Muscle layer of duodenum (tissue), 2 donors: Measurements from ENCODE around the gene ZNF792.
A peak's percentile ranks its signal among the peaks of the same experiment; 100 is the strongest.
"Not testable (repeated sequence)": the region's sequence is repeated elsewhere in the genome, so short reads cannot be mapped to it uniquely, and the experiment has no call there.

Experiments
- H3K27ac ChIP-seq: one replicate; pipeline ENCODE4 v1.7.0; 2013; ENCODE audit warnings: mild to moderate bottlenecking, low read length
- H3K27me3 ChIP-seq: one replicate; pipeline ENCODE4 v1.7.0; 2013; ENCODE audit warnings: low read depth, mild to moderate bottlenecking, control low read depth, low read length
- H3K36me3 ChIP-seq, 2 donors: one replicate each; pipeline ENCODE4 v1.7.0; 2013; ENCODE audit warnings: low read length in 2 of 2, control low read depth in 1 of 2, mild to moderate bottlenecking in 1 of 2; ENCODE audit not compliant: insufficient read depth in 2 of 2, control insufficient read depth in 1 of 2
- H3K4me1 ChIP-seq, 2 donors: one replicate each; pipeline ENCODE4 v1.7.0; 2013; ENCODE audit warnings: low read length in 2 of 2, mild to moderate bottlenecking in 2 of 2, control low read depth in 1 of 2, moderate library complexity in 1 of 2; ENCODE audit not compliant: insufficient read depth in 2 of 2, control insufficient read depth in 1 of 2
- H3K4me3 ChIP-seq, 2 donors: one replicate each; pipeline ENCODE4 v1.7.0; 2013; ENCODE audit warnings: low read length in 2 of 2, low read depth in 1 of 2, mild to moderate bottlenecking in 1 of 2
- H3K9me3 ChIP-seq, 2 donors: one replicate each; pipeline ENCODE4 v1.7.0; 2013; ENCODE audit warnings: low read length in 2 of 2, control low read depth in 1 of 2, mild to moderate bottlenecking in 1 of 2; ENCODE audit not compliant: control insufficient read depth in 1 of 2
- donor health status: healthy.

ZNF792 gene

DNA sequence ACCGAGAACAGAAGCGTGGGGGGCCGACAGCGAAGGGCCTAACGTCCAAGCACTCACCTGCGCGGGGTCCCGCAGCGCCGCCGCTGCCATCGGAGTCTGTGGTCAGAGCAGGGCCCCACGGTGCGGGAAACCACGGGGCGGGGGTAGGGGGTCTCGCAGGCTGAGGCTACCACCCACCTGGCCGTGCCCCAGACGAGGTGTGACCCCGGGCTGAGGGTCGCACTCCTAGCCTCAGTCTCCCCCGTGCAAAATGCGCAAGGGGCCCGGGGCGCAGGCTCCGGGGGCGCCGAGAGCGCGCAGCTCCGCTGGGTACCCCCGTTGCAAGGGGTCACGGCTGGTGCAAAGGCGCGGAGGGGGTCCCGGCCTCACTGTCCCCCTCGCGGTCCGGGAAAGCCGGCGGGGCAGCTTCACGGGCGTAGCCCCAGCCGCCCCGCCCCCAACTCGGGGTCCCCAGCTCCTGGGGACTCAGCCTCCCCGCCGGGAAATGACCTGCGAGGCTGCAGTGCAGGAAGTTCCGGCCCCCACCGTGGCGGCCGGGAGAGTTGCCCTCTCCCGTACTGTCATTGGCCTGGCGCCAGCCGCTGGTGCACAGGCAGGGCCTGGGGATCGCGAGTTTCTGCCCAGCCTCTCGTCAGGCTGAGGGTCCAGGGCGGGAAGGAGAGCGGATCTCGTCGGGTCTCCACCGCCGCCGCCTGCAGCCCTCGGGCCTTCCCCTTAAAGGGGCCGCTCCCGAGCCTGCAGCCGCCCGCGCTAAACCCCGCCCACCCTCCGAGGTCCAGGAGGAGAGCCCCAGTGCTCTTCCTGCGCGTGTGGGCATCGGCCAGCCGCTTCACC, at the start of gene ZNF792:
Gene ZNF792 (minus strand): TSS at position 657 of the 834 bp plus-strand sequence. CDS start 567 bp downstream, at position 90.
- peaks cover 7 to 15% of the 10 kb centered on the region in 2 donors for H3K4me1 ChIP-seq
- no peaks in the 10 kb centered on the region for H3K27me3 ChIP-seq
- H3K36me3 ChIP-seq, result peaks cover 15 to 27% of the 10 kb centered on the region in 2 donors
- H3K27ac ChIP-seq, result peak within 1 kb of the TSS; percentile 23
- H3K4me3 ChIP-seq, result peak within 1 kb of the TSS; percentile 68 to 100
- peaks cover 21 to 27% of the 10 kb centered on the region in 2 donors for H3K9me3 ChIP-seq

DNA sequence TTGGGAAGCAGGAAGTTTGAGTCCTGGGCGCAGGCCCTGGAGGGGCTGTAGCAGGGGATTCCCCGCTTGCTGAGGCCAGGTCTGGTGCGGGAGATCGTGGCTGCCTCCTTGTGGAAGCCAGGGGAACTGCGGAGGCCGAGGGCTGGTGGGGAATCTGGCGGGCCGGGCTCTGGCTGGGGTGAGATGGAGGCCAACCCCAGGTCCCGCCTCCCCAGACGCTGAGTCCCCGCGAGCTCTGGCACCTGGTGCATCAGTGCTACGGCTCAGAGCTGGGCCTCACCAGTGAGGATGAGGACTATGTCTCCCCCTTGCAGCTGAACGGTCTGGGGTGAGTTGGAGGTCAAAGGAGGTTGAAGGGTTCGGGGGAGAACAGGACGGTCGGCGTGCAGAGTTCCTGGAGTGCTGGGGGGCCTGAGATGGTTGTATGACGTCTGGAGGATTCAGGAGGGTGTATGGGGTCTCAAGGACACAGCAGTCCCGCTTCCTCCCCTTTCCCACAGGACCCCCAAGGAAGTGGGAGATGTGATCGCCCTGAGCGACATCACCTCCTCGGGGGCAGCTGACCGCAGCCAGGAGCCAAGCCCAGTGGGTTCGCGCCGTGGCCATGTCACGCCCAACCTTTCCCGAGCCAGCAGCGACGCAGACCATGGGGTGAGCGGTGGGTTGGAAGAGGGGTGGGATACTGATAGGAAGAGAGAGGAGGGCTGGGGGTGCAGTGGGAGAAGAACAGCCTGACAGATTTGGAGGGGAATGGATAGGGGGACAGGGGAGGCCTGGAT, 49.2 kb upstream of the ZNF792 start:
- Histone ChIP-seq H3K9me3 (no peaks in the 10 kb centered on the region), H3K27me3 (no peaks in the 10 kb centered on the region), H3K27ac (no peak overlapping the region), H3K4me1 (peaks cover 0 to 23% of the 10 kb centered on the region in 2 donors), H3K4me3 (no peak overlapping the region), H3K36me3 (peaks cover 27 to 72% of the 10 kb centered on the region in 2 donors)

DNA sequence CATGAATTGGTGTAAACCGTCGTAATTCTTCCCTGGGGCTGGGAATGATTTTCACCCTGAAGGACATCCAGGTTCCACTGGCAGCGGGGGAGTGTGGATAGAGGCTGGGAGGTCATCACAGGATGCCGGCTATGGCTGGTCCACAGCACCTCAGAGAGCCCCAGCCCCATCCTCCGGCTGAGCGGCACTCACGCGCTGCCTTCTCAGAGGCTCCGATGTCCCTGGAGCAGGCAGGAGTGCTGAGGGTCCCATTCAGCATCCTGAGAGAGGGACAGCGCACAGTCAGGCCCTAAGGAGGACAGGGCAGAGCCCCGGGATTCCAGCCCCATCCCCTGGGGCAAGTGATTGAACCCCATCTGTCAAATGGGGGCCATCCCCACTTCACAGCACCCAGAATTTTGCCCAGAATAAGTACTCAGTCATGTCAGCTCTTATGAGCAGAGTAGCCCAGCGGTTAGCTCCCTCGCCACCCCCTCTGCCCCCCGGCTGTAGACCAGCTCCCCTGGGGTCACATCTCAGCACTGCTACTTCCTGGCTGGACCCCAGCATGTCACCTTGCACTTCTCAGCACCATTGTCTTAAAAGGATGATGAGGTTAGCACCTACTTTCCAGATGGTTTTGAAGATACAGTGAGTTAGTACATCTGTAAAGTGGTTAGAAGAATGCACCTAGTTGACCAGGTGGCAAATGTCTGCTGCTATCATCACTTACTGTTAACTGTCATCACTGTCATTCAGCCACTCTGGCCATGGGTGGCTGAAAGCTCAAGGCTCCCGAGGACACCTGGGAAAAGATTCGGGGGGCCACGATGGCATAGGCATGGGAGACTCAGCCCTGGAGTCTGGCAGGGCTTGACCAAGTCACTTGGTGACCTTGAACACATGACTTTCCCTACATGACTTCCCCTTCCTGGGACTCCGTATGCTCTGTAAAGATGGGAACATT, 48.0 kb upstream of the ZNF792 start:
- Histone ChIP-seq H3K4me3 (no peak overlapping the region), H3K27ac (no peak overlapping the region), H3K36me3 (peaks cover 26 to 66% of the 10 kb centered on the region in 2 donors), H3K27me3 (no peaks in the 10 kb centered on the region), H3K4me1 (peaks cover 0 to 23% of the 10 kb centered on the region in 2 donors), H3K9me3 (no peaks in the 10 kb centered on the region)

DNA sequence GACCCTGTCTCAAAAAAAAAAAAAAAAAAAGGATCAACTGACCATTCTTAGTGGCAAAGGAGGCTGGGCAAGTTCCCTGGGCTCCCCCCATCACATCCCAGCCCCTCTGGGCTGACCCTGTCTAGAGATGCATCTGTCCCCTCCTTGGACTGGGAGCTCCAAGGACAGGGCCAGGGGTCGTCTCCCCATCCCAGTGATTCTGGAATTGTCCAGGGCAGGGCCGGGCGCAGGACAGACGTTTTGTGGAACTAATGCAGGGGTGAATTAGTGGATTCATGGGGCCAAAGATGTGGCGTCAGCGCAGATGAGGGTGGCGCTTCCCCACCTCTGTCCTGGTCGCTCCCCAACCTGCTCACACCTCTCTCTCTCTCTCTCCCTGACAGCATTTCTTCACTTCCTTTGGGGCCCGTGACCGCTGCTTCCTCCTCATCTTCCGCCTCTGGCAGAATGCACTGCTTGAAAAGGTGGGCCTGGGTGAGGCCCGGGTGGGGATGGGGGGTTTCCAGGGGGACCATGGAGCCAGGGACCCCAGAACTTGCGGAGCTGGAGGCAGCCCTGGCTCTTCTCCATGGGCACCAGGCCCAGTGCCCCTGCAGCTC, 47.2 kb upstream of the ZNF792 start:
- Histone ChIP-seq H3K27me3 (no peaks in the 10 kb centered on the region), H3K9me3 (no peaks in the 10 kb centered on the region), H3K4me1 (peaks cover 0 to 23% of the 10 kb centered on the region in 2 donors), H3K36me3 (peaks cover 26 to 66% of the 10 kb centered on the region in 2 donors), H3K4me3 (no peak overlapping the region), H3K27ac (no peak overlapping the region)

DNA sequence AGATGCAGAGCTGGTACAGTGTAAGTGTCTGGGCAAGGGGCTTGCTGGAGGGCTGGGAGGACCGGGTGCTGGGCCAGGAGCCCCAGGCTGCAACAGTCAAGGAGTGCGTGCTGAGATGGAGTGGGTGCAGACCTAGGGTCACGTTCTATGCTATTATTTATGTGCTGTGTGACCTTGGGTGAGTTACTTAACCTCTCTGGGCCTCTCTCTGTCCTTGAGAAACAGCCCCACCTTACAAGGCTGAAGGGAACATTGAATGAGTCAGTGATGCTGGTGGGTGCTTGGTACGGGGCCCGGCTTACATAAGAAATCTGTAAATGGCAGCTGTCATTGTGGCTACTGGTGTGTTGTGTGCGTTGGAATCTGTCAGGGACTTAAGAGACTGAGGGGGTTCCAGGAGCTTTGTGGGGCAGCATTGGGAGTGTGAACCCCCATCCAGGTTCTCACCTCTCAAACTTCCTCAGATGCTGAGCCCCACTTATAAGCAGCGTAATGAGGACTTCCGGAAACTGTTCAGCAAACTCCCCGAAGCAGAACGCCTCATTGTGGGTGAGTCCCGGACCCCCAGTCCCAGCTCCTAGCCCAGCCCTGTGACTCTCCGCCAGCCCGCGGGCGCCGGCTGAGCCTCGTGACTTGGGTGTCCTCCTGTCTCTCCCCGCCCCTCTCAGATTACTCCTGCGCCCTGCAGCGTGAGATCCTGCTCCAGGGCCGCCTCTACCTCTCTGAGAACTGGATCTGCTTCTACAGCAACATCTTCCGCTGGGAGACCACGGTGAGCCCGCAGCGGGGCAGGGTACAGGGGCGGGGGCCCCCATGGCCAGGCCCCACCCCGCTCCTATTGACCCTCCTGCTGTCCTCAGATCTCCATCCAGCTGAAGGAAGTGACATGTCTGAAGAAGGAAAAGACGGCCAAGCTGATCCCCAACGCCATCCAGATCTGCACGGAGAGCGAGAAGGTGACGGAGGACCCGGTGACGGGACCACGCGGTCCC, 45.7 kb upstream of the ZNF792 start:
- Histone ChIP-seq H3K9me3 (no peaks in the 10 kb centered on the region), H3K27ac (no peak overlapping the region), H3K36me3 (peaks cover 23 to 52% of the 10 kb centered on the region in 2 donors), H3K4me3 (no peak overlapping the region), H3K27me3 (no peaks in the 10 kb centered on the region), H3K4me1 (peaks cover 4 to 23% of the 10 kb centered on the region in 2 donors)

DNA sequence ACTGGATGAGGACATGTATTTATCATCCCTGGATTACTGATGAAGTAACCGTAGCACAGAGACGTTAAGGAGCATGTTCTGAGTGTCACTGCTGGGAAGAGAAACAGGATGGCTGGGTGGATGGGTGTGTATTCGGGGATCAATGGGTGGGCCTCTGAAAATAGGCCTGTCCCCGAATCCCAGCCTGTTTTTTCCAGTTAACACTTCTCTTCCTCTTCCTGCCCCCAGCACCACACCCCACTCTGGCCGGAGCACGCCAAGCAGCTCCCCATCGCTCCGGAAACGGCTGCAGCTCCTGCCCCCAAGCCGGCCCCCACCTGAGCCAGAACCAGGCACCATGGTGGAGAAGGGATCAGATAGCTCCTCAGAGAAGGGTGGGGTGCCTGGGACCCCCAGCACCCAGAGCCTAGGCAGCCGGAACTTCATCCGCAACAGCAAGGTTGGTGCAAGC, 44.9 kb upstream of the ZNF792 start:
- Histone ChIP-seq H3K27ac (no peak overlapping the region), H3K9me3 (no peaks in the 10 kb centered on the region), H3K36me3 (peaks cover 23 to 45% of the 10 kb centered on the region in 2 donors), H3K27me3 (no peaks in the 10 kb centered on the region), H3K4me1 (peaks cover 7 to 22% of the 10 kb centered on the region in 2 donors), H3K4me3 (no peak overlapping the region)

DNA sequence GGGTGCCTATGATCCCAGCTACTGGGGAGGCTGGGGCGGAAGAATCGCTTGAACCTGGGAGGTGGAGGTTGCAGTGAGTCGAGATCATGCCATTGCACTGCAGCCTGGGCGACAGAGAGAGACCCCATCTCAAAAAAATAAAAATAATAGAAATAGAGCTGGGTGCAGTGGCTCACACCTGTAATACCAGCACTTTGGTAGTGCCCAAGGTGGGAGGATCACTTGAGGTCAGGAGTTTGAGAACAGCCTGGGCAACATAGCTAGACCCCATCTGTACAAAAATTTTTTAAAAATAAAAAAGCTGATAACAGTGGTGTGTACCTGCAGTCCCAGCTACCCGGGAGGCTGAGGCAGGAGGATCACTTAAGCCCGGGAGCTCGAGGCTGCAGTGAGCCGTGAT, 43.4 kb upstream of the ZNF792 start:
- Histone ChIP-seq H3K36me3 (peaks cover 19 to 41% of the 10 kb centered on the region in 2 donors), H3K4me1 (peaks cover 14 to 22% of the 10 kb centered on the region in 2 donors)
- not testable (repeated sequence) for H3K27ac ChIP-seq

DNA sequence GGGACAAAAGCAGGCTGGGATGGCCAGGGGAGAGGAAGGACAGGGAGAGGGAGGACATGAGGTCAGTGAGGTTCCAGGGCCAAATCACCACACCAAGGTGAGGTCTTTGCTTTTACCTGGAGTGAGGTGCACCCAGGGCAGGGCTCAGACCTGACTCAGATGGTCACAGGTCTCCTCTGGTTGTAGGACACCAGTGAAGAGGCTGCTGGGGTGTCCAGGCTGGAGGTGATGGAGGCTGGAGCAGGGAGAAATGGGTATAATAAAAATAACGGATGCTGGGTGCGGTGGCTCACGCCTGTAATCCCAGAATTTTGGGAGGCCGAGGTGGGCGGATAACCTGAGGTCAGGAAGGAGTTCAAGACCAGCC, 43.0 kb upstream of the ZNF792 start:
- H3K27ac ChIP-seq, result peak overlapping the region; percentile 40
- peaks cover 16 to 22% of the 10 kb centered on the region in 2 donors for H3K4me1 ChIP-seq
- no peak overlapping the region for H3K4me3 ChIP-seq
- no peaks in the 10 kb centered on the region for H3K9me3 ChIP-seq
- H3K36me3 ChIP-seq, result peaks cover 19 to 36% of the 10 kb centered on the region in 2 donors
- H3K27me3 ChIP-seq, result no peaks in the 10 kb centered on the region

More for the DNA sequence above, 43.4 kb upstream of the ZNF792 start:
- not testable (repeated sequence) for H3K4me3 ChIP-seq, H3K27me3 ChIP-seq, H3K9me3 ChIP-seq

DNA sequence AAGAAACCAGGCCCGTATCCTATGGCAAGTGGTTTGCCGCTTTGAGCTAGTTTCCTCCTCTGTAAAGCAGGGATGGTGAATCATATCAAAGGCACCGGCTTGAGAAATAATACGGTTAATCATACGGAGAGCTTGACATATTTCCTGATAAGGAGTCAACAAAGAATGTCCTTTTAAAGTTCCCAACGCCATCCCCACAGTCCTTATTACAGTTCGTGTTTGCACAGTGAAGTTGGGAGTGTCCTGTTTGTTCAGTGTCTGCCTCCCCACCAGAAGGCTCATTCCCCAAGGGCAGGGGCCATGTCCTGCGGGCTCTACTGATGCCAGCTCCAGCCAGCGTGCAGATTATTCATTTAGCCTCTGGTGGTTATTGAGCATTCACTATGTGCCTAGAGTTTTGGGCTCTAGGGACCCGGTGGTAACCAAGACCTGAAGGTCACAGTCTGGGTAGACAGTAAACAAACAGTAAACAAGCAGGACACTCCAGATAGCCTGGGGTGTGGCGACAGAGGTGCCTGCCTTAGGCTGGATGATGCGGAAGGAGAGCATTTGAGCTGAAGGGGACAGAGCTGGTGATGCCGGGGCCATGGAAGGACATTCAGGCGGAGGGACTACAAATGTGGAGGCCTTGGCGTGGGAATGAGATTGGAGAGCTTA, 42.4 kb upstream of the ZNF792 start:
- peaks cover 19 to 31% of the 10 kb centered on the region in 2 donors for H3K36me3 ChIP-seq
- H3K9me3 ChIP-seq, result no peaks in the 10 kb centered on the region
- no peaks in the 10 kb centered on the region for H3K27me3 ChIP-seq
- peak overlapping the region; percentile 40 for H3K27ac ChIP-seq
- H3K4me1 ChIP-seq, result peaks cover 18 to 26% of the 10 kb centered on the region in 2 donors
- H3K4me3 ChIP-seq, result no peak overlapping the region
